Measurements from ENCODE around the gene CABLES2.

Gene CABLES2

DNA sequence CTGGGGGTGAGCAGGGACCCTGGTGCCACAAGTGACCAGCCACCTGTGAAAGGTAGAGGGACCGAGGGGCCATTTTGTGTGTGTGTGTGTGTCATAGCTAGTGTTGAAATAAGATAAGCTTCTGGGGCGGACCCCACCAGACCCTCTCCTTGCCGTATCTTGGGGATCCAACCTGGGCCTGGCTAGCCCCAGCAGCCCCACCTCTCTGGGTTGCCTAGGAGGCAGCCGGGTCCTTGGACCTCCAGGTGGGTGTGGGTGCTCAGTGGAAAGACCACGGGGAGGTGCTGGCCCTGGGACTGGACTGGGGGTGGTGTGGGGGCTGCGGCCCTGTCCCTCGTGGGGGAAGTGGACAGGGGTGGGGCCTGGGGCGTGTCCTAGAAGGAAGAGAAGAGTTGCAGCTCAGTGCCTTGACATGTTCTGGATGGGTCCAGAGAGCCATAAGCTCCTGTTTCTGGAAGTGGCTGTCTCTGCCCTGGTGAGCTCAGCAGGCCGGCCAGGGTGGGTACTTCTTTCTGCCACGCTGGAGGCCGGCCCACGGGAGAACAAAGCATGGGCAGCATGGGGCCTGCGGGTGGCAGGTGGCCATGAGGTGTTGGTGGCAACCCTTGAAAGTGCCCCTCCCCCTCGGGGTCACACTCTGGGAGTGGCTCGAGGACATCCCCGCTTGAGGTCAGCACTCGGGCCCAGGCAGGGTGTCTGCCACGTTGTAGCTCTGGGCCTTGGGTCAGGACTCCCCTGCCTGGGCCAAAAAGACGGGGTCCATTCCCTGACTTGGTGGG is 11.8 kb upstream of the CABLES2 start:
- in situ Hi-C loops (cut with MboI; ENCODE audit: low sequenced_read_pairs, unreplicated experiment), result no loop called here
- DNase-seq (ENCODE audit: low spot score), result no peak
- no peak for TF ChIP-seq CTCF (IDR thresholded peaks at IDR 0.05; ENCODE audit: borderline replicate concordance, control extremely low read depth, extremely low read depth, insufficient read depth, missing control alignments)

DNA sequence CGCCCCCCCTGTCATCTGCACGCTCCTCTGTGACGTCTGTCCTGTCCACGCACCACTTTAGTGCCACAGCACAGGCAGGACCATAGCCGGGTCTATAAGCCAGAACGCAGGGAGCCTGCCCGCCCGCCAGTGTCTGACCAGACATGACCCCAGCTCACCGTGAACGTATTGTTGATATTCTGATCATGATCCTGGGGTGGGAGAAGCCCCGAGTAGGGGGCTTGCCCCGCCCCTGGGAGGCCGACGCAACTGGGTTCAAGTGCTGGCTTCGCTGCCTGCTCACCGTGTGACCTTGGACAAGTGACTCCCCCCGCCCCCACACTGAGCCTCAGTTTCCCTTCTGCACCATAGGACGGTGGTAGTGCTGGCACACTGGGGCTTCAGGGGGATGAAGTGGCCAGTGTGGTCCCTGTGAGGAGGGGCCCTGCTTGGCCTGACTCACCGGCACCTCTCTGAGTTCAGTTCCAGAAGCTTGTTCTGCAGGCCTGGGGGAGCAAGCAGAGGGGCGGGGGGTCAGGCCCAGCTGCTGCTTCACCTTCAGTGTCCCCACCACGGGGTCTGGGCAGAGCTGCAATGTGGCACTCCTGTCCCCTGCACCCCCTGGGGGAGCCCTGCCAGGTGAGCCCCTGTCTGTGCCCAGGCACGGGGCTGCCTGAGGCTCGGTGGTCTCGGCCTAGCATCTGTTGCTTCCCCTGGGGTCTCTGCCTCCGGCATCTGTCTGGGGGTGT is 11.1 kb upstream of the CABLES2 start:
- no peak for DNase-seq (ENCODE audit: low spot score)
- no peak for TF ChIP-seq CTCF (IDR thresholded peaks at IDR 0.05; ENCODE audit: borderline replicate concordance, control extremely low read depth, extremely low read depth, insufficient read depth, missing control alignments)
- in situ Hi-C loops (cut with MboI; ENCODE audit: low sequenced_read_pairs, unreplicated experiment), result no loop called here

GRCh38 chr20:62416651-62417637 is 9.9 kb upstream of the CABLES2 start:
- in situ Hi-C loops (cut with MboI; ENCODE audit: low sequenced_read_pairs, unreplicated experiment), result no loop called here
- no peak for DNase-seq (ENCODE audit: low spot score)
- TF ChIP-seq CTCF (IDR thresholded peaks at IDR 0.05; ENCODE audit: borderline replicate concordance, control extremely low read depth, extremely low read depth, insufficient read depth, missing control alignments), result no peak

DNA sequence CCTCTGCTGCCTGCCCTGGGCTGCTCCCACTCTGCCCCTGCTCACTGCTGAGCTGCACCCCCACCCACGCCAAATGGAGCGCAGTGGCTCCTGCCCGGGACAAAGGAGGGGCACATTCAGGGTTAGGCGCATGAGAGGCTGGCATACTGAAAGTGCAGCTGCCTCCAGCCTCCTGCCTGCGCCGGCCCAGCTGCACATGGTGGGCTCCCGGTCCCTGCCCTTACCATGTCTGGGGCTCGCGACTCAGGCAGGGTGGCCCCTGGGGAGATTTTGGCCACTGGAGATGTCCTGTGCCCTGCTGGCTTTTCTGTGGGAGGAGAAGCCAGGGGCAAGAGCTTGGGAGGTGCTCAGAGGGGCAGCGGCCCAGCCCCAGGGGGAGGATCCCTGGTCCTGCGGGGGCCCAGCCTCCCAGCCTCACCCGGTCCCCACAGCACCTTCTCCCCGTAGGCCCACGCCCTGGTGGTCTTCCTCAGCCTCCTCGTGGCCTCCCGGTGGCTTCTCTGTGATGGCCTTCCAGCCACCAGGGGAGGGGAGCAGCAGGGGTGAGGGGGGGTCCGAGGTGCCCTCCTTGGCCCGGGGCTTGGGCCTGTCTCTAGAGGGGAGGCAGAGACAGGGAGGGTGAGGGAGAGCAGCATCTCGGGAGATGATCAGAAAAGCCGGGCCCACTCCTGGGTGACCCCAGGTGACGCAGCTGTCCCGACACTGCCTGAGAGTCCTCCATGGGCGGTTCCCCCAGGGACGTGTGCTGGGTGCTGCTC is 8.4 kb upstream of the CABLES2 start:
- DNase-seq (ENCODE audit: low spot score), result no peak
- in situ Hi-C loops (cut with MboI; ENCODE audit: low sequenced_read_pairs, unreplicated experiment), result no loop called here
- TF ChIP-seq CTCF (IDR thresholded peaks at IDR 0.05; ENCODE audit: borderline replicate concordance, control extremely low read depth, extremely low read depth, insufficient read depth, missing control alignments), result no peak

DNA sequence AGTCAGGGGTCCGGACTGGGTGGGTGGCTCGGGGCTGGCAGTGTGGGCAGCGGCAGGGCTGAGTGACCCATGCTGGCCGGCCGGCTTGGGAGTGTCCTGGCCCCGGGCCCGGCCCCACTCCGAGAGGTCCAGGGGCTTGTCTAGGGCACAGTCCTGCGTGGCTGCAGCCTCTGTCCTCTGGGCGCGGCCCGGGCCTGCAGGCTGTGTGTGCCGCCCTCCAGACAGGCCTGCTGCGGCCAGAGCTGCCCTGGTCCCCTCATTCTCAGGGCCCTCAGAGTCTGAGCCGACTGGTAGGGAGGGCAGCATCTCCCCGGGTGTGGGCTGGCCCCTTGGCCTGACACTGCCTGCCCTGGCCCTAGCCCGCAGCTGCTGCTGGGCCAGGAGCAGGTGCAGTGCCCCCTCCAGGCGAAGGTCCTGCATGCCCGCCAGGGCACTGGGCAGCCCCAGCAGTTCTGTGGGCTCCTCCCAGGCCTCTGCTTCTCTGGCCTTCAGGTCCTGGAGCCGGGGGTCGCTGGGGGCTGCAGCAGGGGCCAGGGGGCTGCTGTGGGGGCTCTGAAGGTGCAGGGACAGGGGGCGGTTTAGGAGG is 6.9 kb upstream of the CABLES2 start:
- in situ Hi-C loops (cut with MboI; ENCODE audit: low sequenced_read_pairs, unreplicated experiment), result no loop called here
- TF ChIP-seq CTCF (IDR thresholded peaks at IDR 0.05; ENCODE audit: borderline replicate concordance, control extremely low read depth, extremely low read depth, insufficient read depth, missing control alignments), result no peak
- no peak for DNase-seq (ENCODE audit: low spot score)
